ENCODE measurements around the gene FNIP2. TPM values are rescaled to one million over a fixed set of nuclear protein-coding genes. Genes with fewer than 3 reads are reported as not detected.
"Not testable (repeated sequence)": the region's sequence is repeated elsewhere in the genome, so short reads cannot be mapped to it uniquely, and the experiment has no call there.

Gene FNIP2
- total and polyA plus RNA-seq, 11 donors, result 14.5 to 87.4 (median 40.9) TPM

- DNase-seq (no peak), ATAC-seq (no peak)
- intact Hi-C loops (cut with DNase I), result loop anchor here in 1 of 10 donors (10.0 kb wide), 1 partner anchor 228 kb away; the partner anchor contains the start of gene RAPGEF2
- no peak for TF ChIP-seq POLR2A (IDR thresholded peaks at IDR 0.05)
- no peak for TF ChIP-seq CTCF (IDR thresholded peaks at IDR 0.05)
- no peaks in the 10 kb centered on the region for H3K9me3 ChIP-seq
- no peak overlapping the region for H3K4me3 ChIP-seq
- H3K4me1 ChIP-seq, result peaks cover 0 to 27% (median 0%) of the 10 kb centered on the region in 12 donors
- no peak overlapping the region for H3K27ac ChIP-seq
- H3K27me3 ChIP-seq, result no peaks in the 10 kb centered on the region
- WGBS, 4 donors, result 56 to 68% (median 63%) methylated on average over 4 of the region's 4 CpGs
- peaks cover 0 to 84% (median 57%) of the 10 kb centered on the region in 9 donors for H3K36me3 ChIP-seq
These were observed 108.2 kb downstream of the FNIP2 start for GRCh38 chr4:158877069-158877468.

DNA sequence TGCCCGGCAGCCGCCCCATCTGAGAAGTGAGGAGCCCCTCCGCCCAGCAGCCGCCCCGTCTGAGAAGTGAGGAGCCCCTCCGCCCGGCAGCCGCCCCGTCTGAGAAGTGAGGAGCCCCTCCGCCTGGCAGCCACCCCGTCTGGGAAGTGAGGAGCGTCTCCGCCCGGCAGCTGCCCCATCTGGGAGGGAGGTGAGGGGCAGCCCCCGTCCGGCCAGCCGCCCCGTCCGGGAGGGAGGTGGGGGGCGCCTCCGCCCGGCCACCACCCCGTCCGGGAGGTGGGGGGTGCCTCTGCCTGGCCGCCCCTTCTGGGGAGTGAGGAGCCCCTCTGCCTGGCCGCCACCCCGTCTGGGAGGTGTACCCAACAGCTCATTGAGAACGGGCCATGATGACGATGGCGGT, 113.3 kb downstream of the FNIP2 start:
- Histone ChIP-seq H3K4me1 (peaks cover 0 to 16% (median 3%) of the 10 kb centered on the region in 12 donors), H3K36me3 (peaks cover 0 to 73% (median 49%) of the 10 kb centered on the region in 9 donors)
- H3K4me3 ChIP-seq; DNase-seq; H3K9me3 ChIP-seq; H3K27me3 ChIP-seq; H3K27ac ChIP-seq; intact Hi-C loops (cut with DNase I); ATAC-seq: not testable (repeated sequence)
- 96 to 99% (median 97%) methylated on average over 13 to 29 of the region's 30 CpGs for WGBS, 4 donors

DNA sequence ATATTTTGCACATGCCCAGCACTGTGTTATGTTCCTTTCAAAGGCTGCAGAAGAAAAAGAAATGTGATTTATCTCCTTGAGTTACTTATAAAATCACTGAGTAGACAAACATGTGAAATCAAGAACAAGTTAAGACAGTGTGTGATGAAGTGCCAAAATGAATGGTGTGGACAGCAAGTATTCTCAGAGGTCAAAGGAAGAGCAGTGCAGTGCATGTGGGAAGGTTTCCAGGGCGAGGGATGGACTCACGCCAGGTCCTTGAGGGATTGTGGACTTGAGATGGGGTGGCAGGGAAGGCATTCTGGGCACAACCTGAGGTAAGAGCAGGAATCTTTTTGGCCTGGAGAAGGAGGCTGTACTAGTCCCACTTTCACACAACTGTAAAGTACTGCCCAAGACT, 115.5 kb downstream of the FNIP2 start:
- TF ChIP-seq CTCF (IDR thresholded peaks at IDR 0.05) (no peak), POLR2A (IDR thresholded peaks at IDR 0.05) (no peak)
- no peaks in the 10 kb centered on the region for H3K9me3 ChIP-seq
- no peak overlapping the region for H3K4me3 ChIP-seq
- ATAC-seq, result peak; percentile 30 to 83 (median 66)
- intact Hi-C loops (cut with DNase I), result no loop called here
- 45 to 57% (median 56%) methylated on average over 2 of the region's 2 CpGs for WGBS, 4 donors
- no peak overlapping the region for H3K27ac ChIP-seq
- DNase-seq, result peak in 2 of 5 donors; percentile 34 to 62
- no peaks in the 10 kb centered on the region for H3K27me3 ChIP-seq
- H3K4me1 ChIP-seq, result peaks cover 0 to 16% (median 3%) of the 10 kb centered on the region in 12 donors
- H3K36me3 ChIP-seq, result peaks cover 0 to 73% (median 42%) of the 10 kb centered on the region in 9 donors

- Histone ChIP-seq H3K4me1 (peaks cover 0 to 16% (median 3%) of the 10 kb centered on the region in 12 donors), H3K36me3 (peaks cover 0 to 73% (median 39%) of the 10 kb centered on the region in 9 donors), H3K27ac (no peak overlapping the region), H3K27me3 (no peaks in the 10 kb centered on the region), H3K4me3 (no peak overlapping the region), H3K9me3 (no peaks in the 10 kb centered on the region)
- no peak for TF ChIP-seq CTCF (IDR thresholded peaks at IDR 0.05)
- TF ChIP-seq POLR2A (IDR thresholded peaks at IDR 0.05), result no peak
- no peak for DNase-seq
- 94 to 97% (median 95%) methylated on average over 5 of the region's 5 CpGs for WGBS, 4 donors
- intact Hi-C loops (cut with DNase I), result no loop called here
- ATAC-seq, result peak in 1 of 4 donors; percentile 10
These were observed 116.7 kb downstream of the FNIP2 start for GRCh38 chr4:158885564-158885963.

GRCh38 chr4:158890294-158890693, 121.5 kb downstream of the FNIP2 start:
- 92 to 97% (median 96%) methylated on average over 3 of the region's 3 CpGs for WGBS, 4 donors
- no peak overlapping the region for H3K27ac ChIP-seq
- intact Hi-C loops (cut with DNase I), result loop anchor here in 1 of 10 donors (10.0 kb wide), 1 partner anchor 285 kb away; no protein-coding TSS in a partner anchor
- no peaks in the 10 kb centered on the region for H3K27me3 ChIP-seq
- peaks cover 0 to 95% (median 58%) of the 10 kb centered on the region in 9 donors for H3K36me3 ChIP-seq
- no peaks in the 10 kb centered on the region for H3K9me3 ChIP-seq
- DNase-seq (no peak), ATAC-seq (no peak)
- H3K4me1 ChIP-seq, result peaks cover 0 to 5% (median 0%) of the 10 kb centered on the region in 12 donors
- no peak overlapping the region for H3K4me3 ChIP-seq
- TF ChIP-seq POLR2A (IDR thresholded peaks at IDR 0.05) (no peak), CTCF (IDR thresholded peaks at IDR 0.05) (no peak)

All from heart left ventricle (tissue), 16 donors.